ENCODE measurements around the gene APPL2.

Gene APPL2

GRCh38 chr12:105231396-105231795 lies 4.6 kb downstream of the APPL2 start:
- Histone ChIP-seq H3K27ac (ENCODE audit: low read depth, low read length) (no peak overlapping the region), H3K36me3 (ENCODE audit: control insufficient read depth, low read length) (peaks cover 33% of the 10 kb centered on the region), H4K20me1 (ENCODE audit: control insufficient read depth, insufficient read depth, low read depth, low read length) (no peaks in the 10 kb centered on the region), H3K4me3 (ENCODE audit: low read length) (no peak overlapping the region), H3K4me1 (ENCODE audit: control insufficient read depth, low read length) (peaks cover 36% of the 10 kb centered on the region), H3K9me3 (ENCODE audit: control insufficient read depth, insufficient read depth, low read length) (no peaks in the 10 kb centered on the region), H3K9me2 (replicated peaks; ENCODE audit: control insufficient read depth, low read length) (no peaks in the 10 kb centered on the region), H3K4me2 (ENCODE audit: low read length) (no peak overlapping the region), H3K79me2 (ENCODE audit: control insufficient read depth, low read length) (peaks cover 34% of the 10 kb centered on the region), H3K27me3 (ENCODE audit: control insufficient read depth, low read length) (no peaks in the 10 kb centered on the region), H3F3A (ENCODE audit: control insufficient read depth, insufficient read depth) (no peaks in the 10 kb centered on the region)
- TF ChIP-seq CTCF (IDR thresholded peaks at IDR 0.05; ENCODE audit: low read depth, low read length, poor library complexity, severe bottlenecking) (no peak), EZH2phosphoT487 (IDR thresholded peaks at IDR 0.05; ENCODE audit: borderline replicate concordance, low read length) (no peak)

GRCh38 chr12:105229371-105229770 lies 6.6 kb downstream of the APPL2 start:
- peaks cover 21% of the 10 kb centered on the region for H3K79me2 ChIP-seq (ENCODE audit: control insufficient read depth, low read length)
- peaks cover 23% of the 10 kb centered on the region for H3K4me1 ChIP-seq (ENCODE audit: control insufficient read depth, low read length)
- no peaks in the 10 kb centered on the region for H3K9me2 ChIP-seq (replicated peaks; ENCODE audit: control insufficient read depth, low read length)
- no peaks in the 10 kb centered on the region for H4K20me1 ChIP-seq (ENCODE audit: control insufficient read depth, insufficient read depth, low read depth, low read length)
- H3K4me3 ChIP-seq (ENCODE audit: low read length): no peak overlapping the region
- H3F3A ChIP-seq (ENCODE audit: control insufficient read depth, insufficient read depth): no peaks in the 10 kb centered on the region
- H3K36me3 ChIP-seq (ENCODE audit: control insufficient read depth, low read length): peaks cover 33% of the 10 kb centered on the region
- no peak overlapping the region for H3K27ac ChIP-seq (ENCODE audit: low read depth, low read length)
- H3K9me3 ChIP-seq (ENCODE audit: control insufficient read depth, insufficient read depth, low read length): no peaks in the 10 kb centered on the region
- TF ChIP-seq EZH2phosphoT487 (IDR thresholded peaks at IDR 0.05; ENCODE audit: borderline replicate concordance, low read length) (no peak), CTCF (IDR thresholded peaks at IDR 0.05; ENCODE audit: low read depth, low read length, poor library complexity, severe bottlenecking) (no peak)
- H3K27me3 ChIP-seq (ENCODE audit: control insufficient read depth, low read length): no peaks in the 10 kb centered on the region
- no peak overlapping the region for H3K4me2 ChIP-seq (ENCODE audit: low read length)

- Histone ChIP-seq H3K4me2 (ENCODE audit: low read length) (no peak overlapping the region), H3K4me3 (ENCODE audit: low read length) (no peak overlapping the region), H3K9me2 (replicated peaks; ENCODE audit: control insufficient read depth, low read length) (no peaks in the 10 kb centered on the region), H3K79me2 (ENCODE audit: control insufficient read depth, low read length) (peaks cover 18% of the 10 kb centered on the region), H4K20me1 (ENCODE audit: control insufficient read depth, insufficient read depth, low read depth, low read length) (no peaks in the 10 kb centered on the region), H3K27ac (ENCODE audit: low read depth, low read length) (no peak overlapping the region), H3K4me1 (ENCODE audit: control insufficient read depth, low read length) (peaks cover 19% of the 10 kb centered on the region), H3F3A (ENCODE audit: control insufficient read depth, insufficient read depth) (no peaks in the 10 kb centered on the region), H3K36me3 (ENCODE audit: control insufficient read depth, low read length) (peaks cover 33% of the 10 kb centered on the region), H3K27me3 (ENCODE audit: control insufficient read depth, low read length) (no peaks in the 10 kb centered on the region), H3K9me3 (ENCODE audit: control insufficient read depth, insufficient read depth, low read length) (no peaks in the 10 kb centered on the region)
- TF ChIP-seq CTCF (IDR thresholded peaks at IDR 0.05; ENCODE audit: low read depth, low read length, poor library complexity, severe bottlenecking) (no peak), EZH2phosphoT487 (IDR thresholded peaks at IDR 0.05; ENCODE audit: borderline replicate concordance, low read length) (no peak)
These were observed 7.0 kb downstream of the APPL2 start for GRCh38 chr12:105228966-105229365.

GRCh38 chr12:105228494-105228893 lies 7.5 kb downstream of the APPL2 start:
- Histone ChIP-seq H3K27ac (ENCODE audit: low read depth, low read length) (no peak overlapping the region), H3K27me3 (ENCODE audit: control insufficient read depth, low read length) (no peaks in the 10 kb centered on the region), H3F3A (ENCODE audit: control insufficient read depth, insufficient read depth) (no peaks in the 10 kb centered on the region), H3K4me2 (ENCODE audit: low read length) (no peak overlapping the region), H3K4me1 (ENCODE audit: control insufficient read depth, low read length) (peaks cover 14% of the 10 kb centered on the region), H3K36me3 (ENCODE audit: control insufficient read depth, low read length) (peaks cover 33% of the 10 kb centered on the region), H3K79me2 (ENCODE audit: control insufficient read depth, low read length) (peaks cover 15% of the 10 kb centered on the region), H3K9me2 (replicated peaks; ENCODE audit: control insufficient read depth, low read length) (no peaks in the 10 kb centered on the region), H4K20me1 (ENCODE audit: control insufficient read depth, insufficient read depth, low read depth, low read length) (no peaks in the 10 kb centered on the region), H3K4me3 (ENCODE audit: low read length) (no peak overlapping the region), H3K9me3 (ENCODE audit: control insufficient read depth, insufficient read depth, low read length) (no peaks in the 10 kb centered on the region)
- TF ChIP-seq EZH2phosphoT487 (IDR thresholded peaks at IDR 0.05; ENCODE audit: borderline replicate concordance, low read length): no peak
- no peak for TF ChIP-seq CTCF (IDR thresholded peaks at IDR 0.05; ENCODE audit: low read depth, low read length, poor library complexity, severe bottlenecking)

All from DOHH2 (cell line).